ENCODE results near the gene TMEM200A. TPM values are rescaled to one million over a fixed set of nuclear protein-coding genes. Genes with fewer than 3 reads are reported as not detected.

The TMEM200A gene
- total and polyA plus RNA-seq, 2 donors (not counting 1 experiment from before 2014, with no cell fraction given), result 50.2 to 51.7 TPM

DNA sequence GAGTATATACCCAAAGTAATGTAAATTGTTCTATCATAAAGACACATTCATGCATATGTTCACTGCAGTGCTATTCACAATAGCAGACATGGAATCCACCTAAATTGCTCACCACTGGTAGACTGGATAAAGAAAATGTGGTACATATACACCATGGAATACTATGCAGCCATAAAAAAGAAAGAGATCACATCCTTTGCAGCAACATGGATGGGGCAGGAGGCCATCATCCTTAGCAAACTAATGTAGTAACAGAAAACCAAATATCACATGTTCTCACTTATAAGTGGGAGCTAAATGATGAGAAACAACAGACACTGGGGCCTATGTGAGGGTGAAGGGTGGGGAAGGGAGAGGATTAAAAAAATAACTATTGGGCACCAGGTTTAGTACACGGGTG lies 11.5 kb upstream of the TMEM200A start:
- no peaks in the 10 kb centered on the region for H4K20me1 ChIP-seq (ENCODE audit: control insufficient read depth, extremely low read depth, insufficient read depth, low read length)
- no peaks in the 10 kb centered on the region for H3K4me1 ChIP-seq (ENCODE audit: control insufficient read depth, extremely low read depth, insufficient read depth, low read length)
- no peak overlapping the region for H3K4me2 ChIP-seq (ENCODE audit: extremely low read depth, insufficient read depth, low read length)
- H3K79me2 ChIP-seq (ENCODE audit: control insufficient read depth, insufficient read depth, low read length), result no peaks in the 10 kb centered on the region
- no peaks in the 10 kb centered on the region for H3K36me3 ChIP-seq (ENCODE audit: control insufficient read depth, insufficient read depth, low read length)
- no peak overlapping the region for H3K9ac ChIP-seq (ENCODE audit: insufficient read depth, low read length)
- TF ChIP-seq, protein P1, sequence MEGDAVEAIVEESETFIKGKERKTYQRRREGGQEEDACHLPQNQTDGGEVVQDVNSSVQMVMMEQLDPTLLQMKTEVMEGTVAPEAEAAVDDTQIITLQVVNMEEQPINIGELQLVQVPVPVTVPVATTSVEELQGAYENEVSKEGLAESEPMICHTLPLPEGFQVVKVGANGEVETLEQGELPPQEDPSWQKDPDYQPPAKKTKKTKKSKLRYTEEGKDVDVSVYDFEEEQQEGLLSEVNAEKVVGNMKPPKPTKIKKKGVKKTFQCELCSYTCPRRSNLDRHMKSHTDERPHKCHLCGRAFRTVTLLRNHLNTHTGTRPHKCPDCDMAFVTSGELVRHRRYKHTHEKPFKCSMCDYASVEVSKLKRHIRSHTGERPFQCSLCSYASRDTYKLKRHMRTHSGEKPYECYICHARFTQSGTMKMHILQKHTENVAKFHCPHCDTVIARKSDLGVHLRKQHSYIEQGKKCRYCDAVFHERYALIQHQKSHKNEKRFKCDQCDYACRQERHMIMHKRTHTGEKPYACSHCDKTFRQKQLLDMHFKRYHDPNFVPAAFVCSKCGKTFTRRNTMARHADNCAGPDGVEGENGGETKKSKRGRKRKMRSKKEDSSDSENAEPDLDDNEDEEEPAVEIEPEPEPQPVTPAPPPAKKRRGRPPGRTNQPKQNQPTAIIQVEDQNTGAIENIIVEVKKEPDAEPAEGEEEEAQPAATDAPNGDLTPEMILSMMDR (conservative IDR thresholded peaks at IDR 0.05 in 1 of 2, IDR thresholded peaks at IDR 0.05 in 1 of 2; ENCODE audit: low read depth in 1 of 2, low read length in 2 of 2), result no peak
- no peak for TF ChIP-seq EZH2 (IDR thresholded peaks at IDR 0.05; ENCODE audit: low read length, missing control alignments)
- H3K27ac ChIP-seq (ENCODE audit: insufficient read depth, low read length), result no peak overlapping the region
- H3K4me3 ChIP-seq (replicated peaks in 1 of 4; ENCODE audit: control extremely low read depth in 1 of 4, insufficient read depth in 1 of 4, low read depth in 3 of 4, low read length in 4 of 4), result no peak overlapping the region
- no peaks in the 10 kb centered on the region for H3K9me3 ChIP-seq (ENCODE audit: control insufficient read depth, insufficient read depth, low read depth, low read length)
- H2AFZ ChIP-seq (ENCODE audit: low read length), result no peak overlapping the region
- H3K27me3 ChIP-seq (ENCODE audit: control insufficient read depth, insufficient read depth, low read length), result no peaks in the 10 kb centered on the region
- no peak for DNase-seq (ENCODE audit: low read depth in 2 of 2)

DNA sequence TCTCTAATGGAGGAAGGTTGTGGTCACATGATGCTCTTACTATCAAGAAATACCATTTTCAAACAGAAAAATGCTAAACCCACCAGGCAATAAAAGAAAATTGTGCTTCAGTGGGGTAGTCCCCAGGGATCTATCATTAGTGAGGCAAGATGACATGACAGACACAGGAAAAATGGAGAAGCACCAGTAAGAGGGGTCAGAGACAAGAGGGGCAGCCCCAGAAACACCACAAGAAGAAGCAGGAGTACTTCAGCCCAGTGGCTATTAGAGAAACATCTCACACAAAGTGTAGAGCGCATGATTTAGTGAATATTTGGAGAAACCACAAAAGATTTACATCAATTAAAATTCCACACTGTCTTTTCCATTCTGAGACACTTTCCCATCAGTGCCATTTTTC lies 10.2 kb upstream of the TMEM200A start:
- no peak overlapping the region for H3K4me3 ChIP-seq (replicated peaks in 1 of 4; ENCODE audit: control extremely low read depth in 1 of 4, insufficient read depth in 1 of 4, low read depth in 3 of 4, low read length in 4 of 4)
- H3K4me1 ChIP-seq (ENCODE audit: control insufficient read depth, extremely low read depth, insufficient read depth, low read length), result no peaks in the 10 kb centered on the region
- H3K9ac ChIP-seq (ENCODE audit: insufficient read depth, low read length), result no peak overlapping the region
- no peaks in the 10 kb centered on the region for H3K79me2 ChIP-seq (ENCODE audit: control insufficient read depth, insufficient read depth, low read length)
- no peak overlapping the region for H3K27ac ChIP-seq (ENCODE audit: insufficient read depth, low read length)
- TF ChIP-seq, protein P1 (conservative IDR thresholded peaks at IDR 0.05 in 1 of 2, IDR thresholded peaks at IDR 0.05 in 1 of 2; ENCODE audit: low read depth in 1 of 2, low read length in 2 of 2), result no peak
- no peak for TF ChIP-seq EZH2 (IDR thresholded peaks at IDR 0.05; ENCODE audit: low read length, missing control alignments)
- H4K20me1 ChIP-seq (ENCODE audit: control insufficient read depth, extremely low read depth, insufficient read depth, low read length), result no peaks in the 10 kb centered on the region
- H2AFZ ChIP-seq (ENCODE audit: low read length), result no peak overlapping the region
- H3K36me3 ChIP-seq (ENCODE audit: control insufficient read depth, insufficient read depth, low read length), result no peaks in the 10 kb centered on the region
- DNase-seq (ENCODE audit: low read depth in 2 of 2), result no peak
- no peaks in the 10 kb centered on the region for H3K9me3 ChIP-seq (ENCODE audit: control insufficient read depth, insufficient read depth, low read depth, low read length)
- no peak overlapping the region for H3K4me2 ChIP-seq (ENCODE audit: extremely low read depth, insufficient read depth, low read length)
- no peaks in the 10 kb centered on the region for H3K27me3 ChIP-seq (ENCODE audit: control insufficient read depth, insufficient read depth, low read length)

DNA sequence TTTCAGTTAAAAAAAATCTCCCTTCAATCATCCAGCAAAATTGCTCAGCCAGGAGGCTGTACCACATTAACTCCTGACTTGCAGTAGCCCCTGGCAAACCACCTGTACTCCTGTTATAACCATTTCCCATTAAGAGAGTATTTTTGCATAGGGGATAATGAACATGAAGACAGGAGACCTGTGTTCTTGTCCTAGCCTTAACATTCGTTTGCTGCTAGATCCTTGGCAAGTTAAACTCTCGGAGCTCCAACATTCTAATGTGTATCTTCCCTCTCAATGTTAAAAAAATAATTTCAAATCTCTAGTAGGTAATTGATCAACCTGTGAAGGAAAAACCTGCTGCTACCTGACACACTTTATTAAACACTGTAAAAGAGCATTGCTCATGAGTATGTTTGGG lies 8.4 kb upstream of the TMEM200A start:
- Histone ChIP-seq H2AFZ (ENCODE audit: low read length) (no peak overlapping the region), H3K79me2 (ENCODE audit: control insufficient read depth, insufficient read depth, low read length) (peaks cover 1% of the 10 kb centered on the region), H3K27me3 (ENCODE audit: control insufficient read depth, insufficient read depth, low read length) (no peaks in the 10 kb centered on the region), H3K36me3 (ENCODE audit: control insufficient read depth, insufficient read depth, low read length) (no peaks in the 10 kb centered on the region), H3K4me3 (replicated peaks in 1 of 4; ENCODE audit: control extremely low read depth in 1 of 4, insufficient read depth in 1 of 4, low read depth in 3 of 4, low read length in 4 of 4) (no peak overlapping the region), H3K9me3 (ENCODE audit: control insufficient read depth, insufficient read depth, low read depth, low read length) (no peaks in the 10 kb centered on the region), H4K20me1 (ENCODE audit: control insufficient read depth, extremely low read depth, insufficient read depth, low read length) (no peaks in the 10 kb centered on the region), H3K9ac (ENCODE audit: insufficient read depth, low read length) (no peak overlapping the region), H3K27ac (ENCODE audit: insufficient read depth, low read length) (no peak overlapping the region), H3K4me2 (ENCODE audit: extremely low read depth, insufficient read depth, low read length) (no peak overlapping the region), H3K4me1 (ENCODE audit: control insufficient read depth, extremely low read depth, insufficient read depth, low read length) (no peaks in the 10 kb centered on the region)
- TF ChIP-seq EZH2 (IDR thresholded peaks at IDR 0.05; ENCODE audit: low read length, missing control alignments), result no peak
- TF ChIP-seq, protein P1 (conservative IDR thresholded peaks at IDR 0.05 in 1 of 2, IDR thresholded peaks at IDR 0.05 in 1 of 2; ENCODE audit: low read depth in 1 of 2, low read length in 2 of 2), result no peak
- no peak for DNase-seq (ENCODE audit: low read depth in 2 of 2)
